ENCODE results near the gene SLFN12. TPM values are rescaled to one million over a fixed set of nuclear protein-coding genes. Genes with fewer than 3 reads are reported as not detected.
"Not testable (repeated sequence)": the region's sequence is repeated elsewhere in the genome, so short reads cannot be mapped to it uniquely, and the experiment has no call there.

Gene SLFN12
- total RNA-seq, 1 donor from 2014 or later = 13.3 TPM

DNA sequence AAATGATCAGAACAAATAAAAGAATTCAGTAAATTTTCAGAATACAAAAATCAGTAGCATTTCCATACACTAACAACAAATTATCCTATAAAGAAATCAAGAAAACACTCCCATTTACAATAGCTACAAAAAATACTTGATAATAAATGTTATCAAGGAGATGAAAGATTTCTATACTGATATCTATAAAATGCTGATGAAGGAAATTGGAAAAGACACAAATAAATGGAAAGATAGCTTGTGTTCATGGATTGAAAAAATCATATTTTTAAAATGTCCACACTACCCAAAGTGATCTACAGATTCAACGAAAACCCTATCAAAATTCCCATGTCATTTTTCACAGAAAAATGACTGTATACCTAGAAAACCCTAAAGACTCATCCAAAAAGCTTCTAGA, 18.1 kb downstream of the SLFN12 start:
- DNase-seq (ENCODE audit: low read depth) = no peak
- H3K4me3 ChIP-seq (ENCODE audit: low read depth, low read length) = no peak overlapping the region
- TF ChIP-seq, protein P1, sequence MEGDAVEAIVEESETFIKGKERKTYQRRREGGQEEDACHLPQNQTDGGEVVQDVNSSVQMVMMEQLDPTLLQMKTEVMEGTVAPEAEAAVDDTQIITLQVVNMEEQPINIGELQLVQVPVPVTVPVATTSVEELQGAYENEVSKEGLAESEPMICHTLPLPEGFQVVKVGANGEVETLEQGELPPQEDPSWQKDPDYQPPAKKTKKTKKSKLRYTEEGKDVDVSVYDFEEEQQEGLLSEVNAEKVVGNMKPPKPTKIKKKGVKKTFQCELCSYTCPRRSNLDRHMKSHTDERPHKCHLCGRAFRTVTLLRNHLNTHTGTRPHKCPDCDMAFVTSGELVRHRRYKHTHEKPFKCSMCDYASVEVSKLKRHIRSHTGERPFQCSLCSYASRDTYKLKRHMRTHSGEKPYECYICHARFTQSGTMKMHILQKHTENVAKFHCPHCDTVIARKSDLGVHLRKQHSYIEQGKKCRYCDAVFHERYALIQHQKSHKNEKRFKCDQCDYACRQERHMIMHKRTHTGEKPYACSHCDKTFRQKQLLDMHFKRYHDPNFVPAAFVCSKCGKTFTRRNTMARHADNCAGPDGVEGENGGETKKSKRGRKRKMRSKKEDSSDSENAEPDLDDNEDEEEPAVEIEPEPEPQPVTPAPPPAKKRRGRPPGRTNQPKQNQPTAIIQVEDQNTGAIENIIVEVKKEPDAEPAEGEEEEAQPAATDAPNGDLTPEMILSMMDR (conservative IDR thresholded peaks at IDR 0.05; ENCODE audit: low read depth, low read length) = no peak

DNA sequence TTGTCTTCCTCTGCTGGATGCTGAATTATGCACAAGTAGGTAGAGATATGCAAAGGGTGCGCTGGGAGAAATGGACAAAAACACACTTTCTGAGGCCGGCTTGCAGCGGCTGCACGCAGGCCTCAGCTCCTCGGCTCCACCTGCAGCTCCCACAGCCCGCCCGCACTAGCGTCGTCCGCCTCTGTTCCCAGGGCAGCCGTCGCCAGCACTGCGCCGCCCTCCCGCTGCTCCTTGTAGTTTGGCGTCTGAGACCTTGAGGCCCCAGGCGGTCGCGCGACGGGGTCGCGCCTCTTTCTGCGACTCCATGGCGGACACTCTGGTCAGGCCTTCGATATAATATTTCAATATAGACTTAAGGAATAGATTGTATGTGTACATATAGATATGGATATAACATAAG, 24.8 kb downstream of the SLFN12 start:
- TF ChIP-seq, protein P1 (conservative IDR thresholded peaks at IDR 0.05; ENCODE audit: low read depth, low read length) = no peak
- H3K4me3 ChIP-seq (ENCODE audit: low read depth, low read length) = no peak overlapping the region
- no peak for DNase-seq (ENCODE audit: low read depth)

DNA sequence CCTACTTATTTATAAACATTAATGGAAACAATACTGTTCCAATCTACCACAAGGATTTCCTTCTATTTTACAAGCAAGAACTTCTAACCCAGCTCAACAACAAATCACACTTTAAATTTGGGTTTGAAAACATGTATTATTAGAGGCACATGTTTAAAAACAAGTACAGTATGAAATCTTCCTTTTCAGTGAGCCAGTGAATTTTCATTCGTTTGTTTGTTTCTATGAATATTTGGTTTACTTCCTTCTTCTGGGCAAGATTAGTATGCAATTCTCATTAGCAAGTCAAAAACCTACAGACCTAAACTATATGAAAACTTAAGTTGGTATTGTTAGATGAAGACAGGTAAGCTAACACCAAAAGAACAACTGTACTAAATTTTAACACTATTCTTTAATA, 25.7 kb downstream of the SLFN12 start:
- DNase-seq (ENCODE audit: low read depth) = no peak
- TF ChIP-seq, protein P1 (conservative IDR thresholded peaks at IDR 0.05; ENCODE audit: low read depth, low read length) = no peak
- no peak overlapping the region for H3K4me3 ChIP-seq (ENCODE audit: low read depth, low read length)

DNA sequence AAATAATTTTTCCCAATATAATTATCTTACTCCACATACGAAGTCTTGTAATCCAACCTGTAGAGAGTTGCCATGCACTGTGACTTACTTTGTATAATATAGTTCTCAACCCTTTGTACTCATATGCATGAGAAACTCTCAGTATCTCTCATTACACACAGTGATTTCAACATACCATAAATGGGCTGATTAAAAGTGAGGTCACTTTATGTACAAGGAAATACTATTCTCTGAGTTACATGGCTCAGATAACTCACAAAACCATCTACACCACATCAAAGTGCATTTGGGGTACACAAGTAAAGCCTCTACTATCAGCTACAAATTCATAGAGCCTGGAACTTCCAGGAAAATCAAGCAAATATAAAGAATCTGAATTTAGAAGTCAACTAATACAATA, 27.9 kb downstream of the SLFN12 start:
- no peak overlapping the region for H3K4me3 ChIP-seq (ENCODE audit: low read depth, low read length)
- no peak for DNase-seq (ENCODE audit: low read depth)
- TF ChIP-seq, protein P1 (conservative IDR thresholded peaks at IDR 0.05; ENCODE audit: low read depth, low read length) = no peak

DNA sequence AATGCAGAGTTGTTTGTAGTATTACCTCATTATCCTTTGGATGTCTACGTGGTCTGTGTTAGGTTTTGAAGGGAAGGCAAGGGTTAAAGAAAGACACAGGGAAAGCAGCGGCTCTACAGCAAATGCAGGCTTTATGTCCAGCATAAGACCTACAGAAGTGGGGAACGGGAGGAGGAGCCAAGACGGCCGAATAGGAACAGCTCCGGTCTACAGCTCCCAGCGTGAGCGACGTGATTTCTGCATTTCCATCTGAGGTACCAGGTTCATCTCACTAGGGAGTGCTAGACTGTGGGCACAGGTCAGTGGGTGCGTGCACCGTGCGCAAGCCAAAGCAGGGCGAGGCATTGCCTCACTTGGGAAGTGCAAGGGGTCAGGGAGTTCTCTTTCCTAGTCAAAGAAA, 38.5 kb downstream of the SLFN12 start:
- DNase-seq (ENCODE audit: low read depth) = not testable (repeated sequence)

DNA sequence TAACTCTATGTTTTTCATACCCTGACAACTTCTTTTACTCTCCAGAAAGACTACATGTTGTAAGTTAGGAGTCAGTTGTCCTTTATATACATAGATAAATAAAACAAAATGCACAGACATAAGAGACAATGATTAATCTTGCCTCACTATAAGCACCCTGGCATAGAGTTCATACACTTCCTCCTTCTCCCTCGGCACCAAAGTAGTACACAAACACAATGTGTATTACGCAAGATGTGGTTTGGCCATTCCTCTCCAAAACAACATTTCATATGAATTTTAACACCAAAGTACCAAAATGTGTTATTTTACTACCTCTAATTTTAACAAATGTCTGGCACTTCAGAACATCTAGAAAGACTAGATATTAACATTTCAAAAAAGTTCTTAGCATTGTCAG, 41.6 kb downstream of the SLFN12 start:
- TF ChIP-seq, protein P1 (conservative IDR thresholded peaks at IDR 0.05; ENCODE audit: low read depth, low read length) = no peak
- no peak overlapping the region for H3K4me3 ChIP-seq (ENCODE audit: low read depth, low read length)
- DNase-seq (ENCODE audit: low read depth) = no peak

More for the DNA sequence above, 38.5 kb downstream of the SLFN12 start:
- H3K4me3 ChIP-seq (ENCODE audit: low read depth, low read length) = not testable (repeated sequence)

DNA sequence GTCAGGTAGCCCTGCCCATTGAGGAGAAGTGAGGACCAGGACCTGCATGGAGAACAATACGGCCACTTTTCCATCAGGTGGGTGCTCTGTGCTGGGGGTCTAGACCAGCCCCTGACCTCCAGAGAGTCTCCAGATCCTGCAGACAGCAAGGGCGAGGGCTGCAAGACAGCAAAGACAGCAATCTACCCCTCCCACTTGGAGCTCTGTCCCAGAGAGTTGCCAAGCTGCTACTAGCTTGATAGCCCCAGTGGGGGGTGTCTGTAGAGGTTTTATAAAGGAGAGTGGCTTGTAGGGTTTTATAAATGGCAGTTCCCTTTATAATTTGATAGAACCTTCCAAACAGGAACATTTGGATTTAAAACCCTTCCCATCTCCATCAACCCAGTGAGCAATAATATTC, 42.1 kb downstream of the SLFN12 start:
- no peak for DNase-seq (ENCODE audit: low read depth)
- H3K4me3 ChIP-seq (ENCODE audit: low read depth, low read length) = no peak overlapping the region
- TF ChIP-seq, protein P1 (conservative IDR thresholded peaks at IDR 0.05; ENCODE audit: low read depth, low read length) = no peak

DNA sequence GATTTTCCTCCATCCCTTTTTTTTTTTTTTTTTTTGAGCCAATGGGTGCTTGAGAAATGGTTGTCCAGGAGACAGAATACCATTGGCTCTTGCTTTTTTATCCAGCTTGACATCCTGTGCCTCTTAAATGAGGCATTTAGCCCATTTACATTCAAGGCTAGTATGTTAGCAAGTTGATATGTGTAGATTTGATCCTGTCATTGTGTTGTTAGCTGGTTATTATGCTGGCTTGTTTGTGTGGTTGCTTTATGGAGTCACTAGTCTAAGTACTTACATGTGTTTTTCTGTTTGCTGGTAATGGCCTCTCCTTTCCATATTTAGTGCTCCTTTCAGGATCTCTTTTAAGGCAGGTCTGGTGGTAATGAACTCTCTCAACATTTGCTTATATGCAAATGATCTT, 44.8 kb downstream of the SLFN12 start:
- DNase-seq (ENCODE audit: low read depth) = no peak
- no peak overlapping the region for H3K4me3 ChIP-seq (ENCODE audit: low read depth, low read length)
- TF ChIP-seq, protein P1 (conservative IDR thresholded peaks at IDR 0.05; ENCODE audit: low read depth, low read length) = no peak

All from epithelial cell of proximal tubule (primary cell).